SJCRH30 (cell line): ENCODE results near the gene HOXB4. TPM values are rescaled to one million over a fixed set of nuclear protein-coding genes. Genes with fewer than 3 reads are reported as not detected.
A peak's percentile ranks its signal among the peaks of the same experiment; 100 is the strongest.
"Not testable (repeated sequence)": the region's sequence is repeated elsewhere in the genome, so short reads cannot be mapped to it uniquely, and the experiment has no call there.

Experiments
- DNase-seq, 2 experiments: peaks; one replicate each; pipeline ENCODE4 v3.0.0-alpha.2; 2015 to 2020
- H3K27ac ChIP-seq: fragments of 250-450 bp; sonication (Bioruptor Pico); 2 replicates; pipeline ENCODE4 v1.5.1; 2020; ENCODE audit warnings: mild to moderate bottlenecking, moderate library complexity
- H3K27me3 ChIP-seq: fragments of 250-450 bp; sonication (Bioruptor Pico); 2 replicates; pipeline ENCODE4 v1.5.1; 2020; ENCODE audit warnings: mild to moderate bottlenecking, moderate library complexity
- H3K36me3 ChIP-seq: fragments of 250-450 bp; sonication (Bioruptor Pico); 2 replicates; pipeline ENCODE4 v1.5.1; 2020; ENCODE audit warnings: mild to moderate bottlenecking, moderate library complexity
- H3K4me1 ChIP-seq: fragments of 250-450 bp; sonication (Bioruptor Pico); 2 replicates; pipeline ENCODE4 v1.5.1; 2020; ENCODE audit warnings: mild to moderate bottlenecking, moderate library complexity
- H3K4me3 ChIP-seq: fragments of 250-450 bp; sonication (Bioruptor Pico); 2 replicates; pipeline ENCODE4 v1.5.1; 2020; ENCODE audit warnings: mild to moderate bottlenecking, moderate library complexity
- H3K9me3 ChIP-seq: fragments of 250-450 bp; sonication (Bioruptor Pico); replicated peaks from 2 replicates; pipeline ENCODE4 v1.5.1; 2020; ENCODE audit warnings: mild to moderate bottlenecking, moderate library complexity
- total RNA-seq: library from RNA; depleted of rRNA; stranded (reverse); fragments of >200 nt; shearing (Covaris generic); gene quantifications from 2 replicates; pipeline ENCODE4 v1.2.3, GENCODE V29; 2014

The HOXB4 gene
- total RNA-seq, 1 experiment from 2014 or later: 4.3 TPM

GRCh38 chr17:48543854-48544348 lies 34.2 kb downstream of the HOXB4 start:
- Histone ChIP-seq H3K4me1 (peaks cover 19% of the 10 kb centered on the region), H3K27me3 (no peaks in the 10 kb centered on the region), H3K36me3 (no peaks in the 10 kb centered on the region), H3K9me3 (no peaks in the 10 kb centered on the region), H3K27ac (peak overlapping the region; percentile 90), H3K4me3 (peak overlapping the region; percentile 88)
- no peak for DNase-seq

- H3K36me3 ChIP-seq: no peaks in the 10 kb centered on the region
- no peaks in the 10 kb centered on the region for H3K27me3 ChIP-seq
- peak overlapping the region; percentile 90 for H3K27ac ChIP-seq
- peak overlapping the region; percentile 88 for H3K4me3 ChIP-seq
- H3K9me3 ChIP-seq: no peaks in the 10 kb centered on the region
- H3K4me1 ChIP-seq: peaks cover 19% of the 10 kb centered on the region
- peak; percentile 65 to 69 for DNase-seq
Observed at GRCh38 chr17:48543107-48543853, 34.9 kb downstream of the HOXB4 start.

- H3K27ac ChIP-seq: peak overlapping the region; percentile 90; the same call in 1 of the 2 replicates
- H3K27me3 ChIP-seq: no peaks in the 10 kb centered on the region
- DNase-seq: no peak
- H3K4me3 ChIP-seq: peak overlapping the region; percentile 88
- peaks cover 19% of the 10 kb centered on the region for H3K4me1 ChIP-seq
- no peaks in the 10 kb centered on the region for H3K36me3 ChIP-seq
- no peaks in the 10 kb centered on the region for H3K9me3 ChIP-seq
Observed at GRCh38 chr17:48542698-48543106, 35.4 kb downstream of the HOXB4 start.

GRCh38 chr17:48542114-48542656 lies 36.0 kb downstream of the HOXB4 start:
- Histone ChIP-seq H3K27ac (peak overlapping the region; percentile 90), H3K9me3 (no peaks in the 10 kb centered on the region), H3K27me3 (no peaks in the 10 kb centered on the region), H3K4me3 (peak overlapping the region; percentile 88), H3K36me3 (no peaks in the 10 kb centered on the region), H3K4me1 (peaks cover 15% of the 10 kb centered on the region)
- peak; percentile 42 to 49 for DNase-seq

- H3K4me1 ChIP-seq: peaks cover 18% of the 10 kb centered on the region
- no peaks in the 10 kb centered on the region for H3K9me3 ChIP-seq
- no peaks in the 10 kb centered on the region for H3K36me3 ChIP-seq
- H3K27ac ChIP-seq: peak overlapping the region; percentile 90
- peak overlapping the region; percentile 88 for H3K4me3 ChIP-seq
- H3K27me3 ChIP-seq: no peaks in the 10 kb centered on the region
- peak; percentile 56 to 69 for DNase-seq
Observed at GRCh38 chr17:48541577-48542113, 36.5 kb downstream of the HOXB4 start.

- no peaks in the 10 kb centered on the region for H3K9me3 ChIP-seq
- H3K36me3 ChIP-seq: no peaks in the 10 kb centered on the region
- H3K27ac ChIP-seq: peak overlapping the region; percentile 90
- peak overlapping the region; percentile 88 for H3K4me3 ChIP-seq
- DNase-seq: peak in 1 of 2 experiments; percentile 40
- no peaks in the 10 kb centered on the region for H3K27me3 ChIP-seq
- peaks cover 21% of the 10 kb centered on the region for H3K4me1 ChIP-seq
Observed at GRCh38 chr17:48541036-48541576, 37.0 kb downstream of the HOXB4 start.

GRCh38 chr17:48540213-48540612 lies 37.9 kb downstream of the HOXB4 start:
- no peaks in the 10 kb centered on the region for H3K36me3 ChIP-seq
- no peaks in the 10 kb centered on the region for H3K9me3 ChIP-seq
- DNase-seq: no peak
- H3K4me3 ChIP-seq: no peak overlapping the region
- no peak overlapping the region for H3K27ac ChIP-seq
- peaks cover 15% of the 10 kb centered on the region for H3K4me1 ChIP-seq
- no peaks in the 10 kb centered on the region for H3K27me3 ChIP-seq

- Histone ChIP-seq H3K4me3 (no peak overlapping the region), H3K4me1 (peaks cover 13% of the 10 kb centered on the region), H3K27ac (no peak overlapping the region), H3K9me3 (no peaks in the 10 kb centered on the region), H3K36me3 (no peaks in the 10 kb centered on the region), H3K27me3 (no peaks in the 10 kb centered on the region)
- DNase-seq: no peak
Observed at GRCh38 chr17:48539177-48539576, 39.0 kb downstream of the HOXB4 start.

GRCh38 chr17:48537316-48537715 lies 40.8 kb downstream of the HOXB4 start:
- H3K36me3 ChIP-seq: no peaks in the 10 kb centered on the region
- no peak overlapping the region for H3K4me3 ChIP-seq
- H3K27ac ChIP-seq: no peak overlapping the region
- H3K9me3 ChIP-seq: no peaks in the 10 kb centered on the region
- H3K27me3 ChIP-seq: no peaks in the 10 kb centered on the region
- peaks cover 13% of the 10 kb centered on the region for H3K4me1 ChIP-seq
- no peak for DNase-seq

GRCh38 chr17:48535793-48536559 lies 42.2 kb downstream of the HOXB4 start:
- not testable (repeated sequence) for DNase-seq, H3K27ac ChIP-seq, H3K36me3 ChIP-seq, H3K4me1 ChIP-seq, H3K27me3 ChIP-seq, H3K9me3 ChIP-seq, H3K4me3 ChIP-seq

GRCh38 chr17:48532261-48532660 lies 45.9 kb downstream of the HOXB4 start:
- no peak overlapping the region for H3K4me3 ChIP-seq
- peaks cover 17% of the 10 kb centered on the region for H3K4me1 ChIP-seq
- no peaks in the 10 kb centered on the region for H3K36me3 ChIP-seq
- H3K9me3 ChIP-seq: no peaks in the 10 kb centered on the region
- no peaks in the 10 kb centered on the region for H3K27me3 ChIP-seq
- DNase-seq: no peak
- H3K27ac ChIP-seq: no peak overlapping the region

- H3K27ac ChIP-seq: no peak within 1 kb of the TSS
- H3K27me3 ChIP-seq: no peaks in the 10 kb centered on the region
- no peak within 1 kb of the TSS for H3K4me3 ChIP-seq
- no peaks in the 10 kb centered on the region for H3K9me3 ChIP-seq
- DNase-seq: no peak
- H3K4me1 ChIP-seq: peaks cover 10% of the 10 kb centered on the region
- no peaks in the 10 kb centered on the region for H3K36me3 ChIP-seq
Observed at GRCh38 chr17:48530887-48531272, 47.3 kb downstream of the HOXB4 start, which contains the start of gene HOXB1. Gene HOXB1, minus strand, starts transcription at chr17:48531011. Its CDS starts 107 bp downstream, at chr17:48530904.

- Histone ChIP-seq H3K27me3 (no peaks in the 10 kb centered on the region), H3K9me3 (no peaks in the 10 kb centered on the region), H3K4me1 (peaks cover 10% of the 10 kb centered on the region), H3K4me3 (no peak overlapping the region), H3K36me3 (no peaks in the 10 kb centered on the region), H3K27ac (no peak overlapping the region)
- DNase-seq: no peak
Observed at GRCh38 chr17:48530208-48530886, 47.8 kb downstream of the HOXB4 start.

GRCh38 chr17:48529683-48530009 lies 48.5 kb downstream of the HOXB4 start:
- Histone ChIP-seq H3K4me1 (peaks cover 10% of the 10 kb centered on the region), H3K9me3 (no peaks in the 10 kb centered on the region), H3K27me3 (no peaks in the 10 kb centered on the region)

More at GRCh38 chr17:48529683-48530009, 48.5 kb downstream of the HOXB4 start:
- no peak overlapping the region for H3K27ac ChIP-seq
- DNase-seq: no peak
- no peak overlapping the region for H3K4me3 ChIP-seq
- no peaks in the 10 kb centered on the region for H3K36me3 ChIP-seq
